Pancreas (tissue), 10 donors: Measurements from ENCODE around the gene FXYD1. TPM values are rescaled to one million over a fixed set of nuclear protein-coding genes. Genes with fewer than 3 reads are reported as not detected.

Source experiments
- ATAC-seq, 4 donors: fragments of 200-7000 bp; cut with Tn5 transposase; one replicate each; pipeline versions ENCODE4 v1.8.0 to v1.9.1; 2020; ENCODE audit warnings: mild to moderate bottlenecking in 4 of 4, moderate library complexity in 4 of 4
- DNase-seq, 6 donors: peaks; one replicate each; pipeline ENCODE4 v3.0.0-alpha.2; 2020
- FAIRE-seq: peaks from 2 replicates; lab custom pipeline; 2012; peaks lifted over from hg19 to GRCh38; lab: Jason Lieb, UNC
- H3K27ac ChIP-seq, 4 donors: fragments of 200-600 bp; sonication (generic); 1 replicate in 3 of 4; 2 replicates in 1 of 4; pipeline versions ENCODE4 v1.5.0 to v1.8.0; 2020
- H3K27me3 ChIP-seq, 4 donors: fragments of 200-600 bp; one replicate each; pipeline ENCODE4 v1.8.0; 2021
- H3K36me3 ChIP-seq, 3 donors: fragments of 200-600 bp; sonication (generic) in 1 of 3; one replicate each; pipeline versions ENCODE4 v1.5.0 to v1.8.0; 2020 to 2021
- H3K4me1 ChIP-seq, 3 donors: fragments of 200-600 bp; one replicate each; pipeline ENCODE4 v1.8.0; 2021
- H3K4me3 ChIP-seq, 4 donors: fragments of 200-600 bp; sonication (generic) in 2 of 4; one replicate each; pipeline versions ENCODE4 v1.5.0 to v1.8.0; 2020 to 2021
- H3K9me3 ChIP-seq, 4 donors: fragments of 200-600 bp; one replicate each; pipeline ENCODE4 v1.8.0; 2021
- CTCF ChIP-seq, 4 donors: fragments of 200-600 bp; sonication (generic) in 3 of 4; IDR thresholded peaks; one replicate each; pipeline versions ENCODE4 v1.5.0 to v1.8.0; 2021; ENCODE audit warnings: antibody characterized with exemption in 4 of 4
- WGBS, 2 donors: extraction: QIAGEN DNeasy Blood & Tissue Kit; methylation state at CpG; one replicate each; pipeline ENCODE4 v1.1.7; 2013; 5-methylcytosine and 5-hydroxymethylcytosine counted together
- intact Hi-C, 3 donors: fragments of 100-400 bp; cut with DNase I; formaldehyde crosslinking; loops; one replicate each; pipeline versions ENCODE4 v1.11.1 to v1.14.2; 2022
- polyA plus RNA-seq, 2 donors: library from polyadenylated mRNA; stranded (reverse); fragments of 200-250 nt; gene quantifications; one replicate each; pipeline ENCODE4 v1.2.3, GENCODE V29; 2013
- total RNA-seq, 6 donors: library from RNA; stranded (reverse); fragmentation: NEBNext Ultra II Directional in 4 of 6; extraction: Animal tissue kit (Norgen Biotek cat#: 25700) in 4 of 6; gene quantifications; one replicate each; pipeline versions ENCODE4 v1.2.1 to v1.2.4, GENCODE V29; 2021 to 2023
- donor health status: healthy with polysubstance abuse.
- donor health status: DM: no; HTN: no; CAD: no; lungs with moderate emphysema.
- donor health status: DM: no; HTN: no; CAD: no.
- donor health status: control.
- donor health status: control.
- donor health status: Bipolar disorder and iron deficiency.
- donor health status: DM: yes; HTN: yes; CAD: no.
- donor health status: DM: no; HTN: no; CAD: no.
- donor health status: DM: no; HTN: no; CAD: no.
- donor health status: DM: yes; HTN: yes; CAD: no.

Gene FXYD1
- total and polyA plus RNA-seq, 8 donors = 2.8 to 16.1 (median 6.0) TPM

- Histone ChIP-seq H3K4me3 (no peak overlapping the region), H3K27ac (no peak overlapping the region), H3K27me3 (no peaks in the 10 kb centered on the region), H3K9me3 (no peaks in the 10 kb centered on the region), H3K4me1 (peaks cover 0 to 2% (median under 1%) of the 10 kb centered on the region in 3 donors), H3K36me3 (no peaks in the 10 kb centered on the region)
- DNase-seq = no peak
- no peak for TF ChIP-seq CTCF (IDR thresholded peaks at IDR 0.05)
- no peak for ATAC-seq
- 80% methylated on average over 5 of the region's 5 CpGs for WGBS, 2 donors
- intact Hi-C loops = no loop called here
- no peak for FAIRE-seq
These were observed 45.2 kb upstream of the FXYD1 start for GRCh38 chr19:35093430-35093829.

- H3K27ac ChIP-seq = no peak overlapping the region
- no peaks in the 10 kb centered on the region for H3K9me3 ChIP-seq
- H3K36me3 ChIP-seq = no peaks in the 10 kb centered on the region
- DNase-seq = peak in 1 of 6 donors; percentile 63
- no peak for FAIRE-seq
- no peak for ATAC-seq
- H3K27me3 ChIP-seq = no peaks in the 10 kb centered on the region
- peaks cover 0 to 8% (median 5%) of the 10 kb centered on the region in 3 donors for H3K4me1 ChIP-seq
- no peak overlapping the region for H3K4me3 ChIP-seq
- 91 to 93% methylated on average over 11 of the region's 11 CpGs for WGBS, 2 donors
- intact Hi-C loops = no loop called here
- no peak for TF ChIP-seq CTCF (IDR thresholded peaks at IDR 0.05)
These were observed 44.5 kb upstream of the FXYD1 start for GRCh38 chr19:35093941-35094647.

GRCh38 chr19:35094656-35095055 lies 44.0 kb upstream of the FXYD1 start:
- Histone ChIP-seq H3K36me3 (no peaks in the 10 kb centered on the region), H3K4me1 (peaks cover 0 to 8% (median 5%) of the 10 kb centered on the region in 3 donors), H3K4me3 (no peak overlapping the region), H3K9me3 (no peaks in the 10 kb centered on the region), H3K27ac (no peak overlapping the region), H3K27me3 (no peaks in the 10 kb centered on the region)
- TF ChIP-seq CTCF (IDR thresholded peaks at IDR 0.05) = no peak
- intact Hi-C loops = no loop called here
- FAIRE-seq (no peak), ATAC-seq (no peak), DNase-seq (no peak)
- WGBS, 2 donors = 88 to 91% methylated on average over 4 of the region's 4 CpGs

- WGBS, 2 donors = 73% methylated on average over 8 of the region's 8 CpGs
- Histone ChIP-seq H3K36me3 (no peaks in the 10 kb centered on the region), H3K27ac (peak overlapping the region in 1 of 4 donors; percentile 2), H3K27me3 (no peaks in the 10 kb centered on the region), H3K9me3 (no peaks in the 10 kb centered on the region), H3K4me3 (no peak overlapping the region), H3K4me1 (peaks cover 0 to 8% (median 5%) of the 10 kb centered on the region in 3 donors)
- FAIRE-seq (no peak), DNase-seq (no peak), ATAC-seq (peak in 2 of 4 donors; percentile 5 to 31)
- no peak for TF ChIP-seq CTCF (IDR thresholded peaks at IDR 0.05)
- intact Hi-C loops = no loop called here
These were observed 42.8 kb upstream of the FXYD1 start for GRCh38 chr19:35095667-35096368.
